H1 (cell line): ENCODE measurements around the gene CTIF.

ENCODE experiments used
- CTCF ChIP-seq, 3 experiments: IDR thresholded peaks; 1 replicate in 2 of 3; 2 replicates in 1 of 3; pipeline versions ENCODE4 v1.5.1 to v1.6.1; 2011; ENCODE audit warnings: low read length in 3 of 3, mild to moderate bottlenecking in 3 of 3, inconsistent platforms in 2 of 3, low read depth in 1 of 3, moderate library complexity in 1 of 3; ENCODE audit not compliant: insufficient read depth in 1 of 3; ENCODE audit errors: control extremely low read depth in 1 of 3
- POLR2AphosphoS5 ChIP-seq: IDR thresholded peaks from 2 replicates; pipeline ENCODE4 v1.6.1; 2011; ENCODE audit warnings: low read depth, low read length
- RAD21 ChIP-seq, 2 experiments: IDR thresholded peaks in 1 of 2; conservative IDR thresholded peaks in 1 of 2; 2 replicates each; pipeline ENCODE4 v1.6.1; 2011; ENCODE audit warnings: low read depth in 2 of 2, low read length in 2 of 2, improper control_type of control experiment in 1 of 2, inconsistent platforms in 1 of 2, mild to moderate bottlenecking in 1 of 2, moderate library complexity in 1 of 2
- SIRT6 ChIP-seq: IDR thresholded peaks from one replicate; pipeline ENCODE4 v1.7.1; 2012; ENCODE audit warnings: low read length, inconsistent platforms
- TEAD4 ChIP-seq: IDR thresholded peaks from 2 replicates; pipeline ENCODE4 v1.6.1; 2012; ENCODE audit warnings: low read depth, low read length, inconsistent platforms, mixed read lengths
- ZNF274 ChIP-seq: IDR thresholded peaks from 2 replicates; pipeline ENCODE4 v1.7.0; 2012; ENCODE audit warnings: low read length, borderline replicate concordance; ENCODE audit errors: extremely low read depth

DNA sequence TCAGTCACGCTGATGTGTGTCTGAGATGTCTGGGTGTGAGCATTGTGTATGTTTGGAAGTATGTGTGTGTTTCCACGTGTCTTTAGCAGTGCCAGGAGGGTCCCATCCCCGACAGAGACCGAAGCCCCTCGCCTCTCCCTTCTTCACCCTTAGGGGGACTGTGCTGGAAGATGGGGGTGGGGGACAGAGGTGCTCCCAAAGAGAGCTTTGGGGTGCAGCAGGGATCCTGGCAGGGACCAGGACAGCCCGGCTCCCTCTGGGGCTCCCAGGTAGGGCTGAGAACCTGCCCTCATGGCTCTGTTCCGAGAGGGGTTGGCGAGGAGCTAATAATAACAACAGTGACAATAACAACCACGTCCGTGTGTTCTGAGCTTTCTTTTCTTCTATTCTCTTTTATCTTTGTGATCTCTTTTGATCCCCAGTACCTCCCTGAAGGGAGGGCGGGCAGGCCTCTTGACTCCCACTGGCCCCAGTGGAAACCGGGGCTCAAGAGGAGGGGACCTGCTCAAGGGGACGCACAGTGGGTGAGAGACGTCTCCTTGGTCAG is 354.3 kb downstream of the CTIF start:
- TF ChIP-seq ZNF274 = no peak
- no peak for TF ChIP-seq RAD21 (IDR thresholded peaks at IDR 0.05 in 1 of 2, conservative IDR thresholded peaks at IDR 0.05 in 1 of 2; ENCODE audit: low read depth in 2 of 2, low read length in 2 of 2)
- TF ChIP-seq TEAD4 = no peak
- no peak for TF ChIP-seq POLR2AphosphoS5
- no peak for TF ChIP-seq CTCF (IDR thresholded peaks at IDR 0.05; ENCODE audit: control extremely low read depth in 1 of 3, insufficient read depth in 1 of 3, low read depth in 1 of 3, low read length in 3 of 3)
- TF ChIP-seq SIRT6 = no peak
